Neural progenitor cell (in vitro differentiated cells): ENCODE data around the gene OR6M1. TPM values are rescaled to one million over a fixed set of nuclear protein-coding genes. Genes with fewer than 3 reads are reported as not detected.

ENCODE experiments used
- DNase-seq: peaks from one replicate; pipeline ENCODE4 v3.0.0-alpha.2; 2016; ENCODE audit warnings: low spot score
- H2AFZ ChIP-seq: fragments of 200-600 bp; sonication (generic); replicated peaks from 2 replicates; pipeline ENCODE4 v1.6.1; 2016; ENCODE audit warnings: antibody characterized with exemption
- H3F3A ChIP-seq: fragments of 200-600 bp; sonication (generic); 2 replicates; pipeline ENCODE4 v1.6.1; 2016; ENCODE audit warnings: antibody characterized with exemption, low read depth
- H3K27ac ChIP-seq: fragments of 200-600 bp; sonication (generic); 2 replicates; pipeline ENCODE4 v1.5.1; 2016; ENCODE audit warnings: mild to moderate bottlenecking
- H3K27me3 ChIP-seq: fragments of 200-600 bp; sonication (generic); 2 replicates; pipeline ENCODE4 v1.6.1; 2016; ENCODE audit warnings: mild to moderate bottlenecking, moderate library complexity
- H3K36me3 ChIP-seq: fragments of 200-600 bp; sonication (generic); 2 replicates; pipeline ENCODE4 v1.5.1; 2016
- H3K4me1 ChIP-seq: fragments of 200-600 bp; sonication (generic); 2 replicates; pipeline ENCODE4 v1.6.1; 2016; ENCODE audit warnings: mixed run types
- H3K4me2 ChIP-seq: fragments of 200-600 bp; sonication (generic); 2 replicates; pipeline ENCODE4 v1.6.1; 2016
- H3K4me3 ChIP-seq: fragments of 200-600 bp; sonication (generic); 2 replicates; pipeline ENCODE4 v1.5.1; 2016
- H3K79me2 ChIP-seq: fragments of 200-600 bp; sonication (generic); 2 replicates; pipeline ENCODE4 v1.6.1; 2016; ENCODE audit warnings: low read depth
- H3K9ac ChIP-seq: fragments of 200-600 bp; sonication (generic); 2 replicates; pipeline ENCODE4 v1.6.1; 2016
- H3K9me3 ChIP-seq: fragments of 200-600 bp; sonication (generic); 2 replicates; pipeline ENCODE4 v1.5.1; 2016; ENCODE audit warnings: low read depth
- H4K20me1 ChIP-seq: fragments of 200-600 bp; sonication (generic); 2 replicates; pipeline ENCODE4 v1.6.1; 2016; ENCODE audit warnings: low read depth
- H3K27ac Mint-ChIP-seq: 3 replicates; pipeline ENCODE4 v1.8.0; 2021; ENCODE audit warnings: mixed read lengths
- H3K27me3 Mint-ChIP-seq: 2 replicates; pipeline ENCODE4 v1.8.0; 2022; ENCODE audit warnings: low read depth, mild to moderate bottlenecking, inconsistent platforms, moderate library complexity, mixed read lengths; ENCODE audit not compliant: insufficient read depth
- H3K36me3 Mint-ChIP-seq: 3 replicates; pipeline ENCODE4 v1.8.0; 2021; ENCODE audit warnings: mixed read lengths
- H3K4me1 Mint-ChIP-seq: 3 replicates; pipeline ENCODE4 v1.8.0; 2021; ENCODE audit warnings: mixed read lengths
- H3K4me3 Mint-ChIP-seq: 3 replicates; pipeline ENCODE4 v1.8.0; 2021; ENCODE audit warnings: mild to moderate bottlenecking, moderate library complexity, mixed read lengths
- H3K9me3 Mint-ChIP-seq: 3 replicates; pipeline ENCODE4 v1.8.0; 2020; ENCODE audit warnings: mixed read lengths
- CTCF ChIP-seq: fragments of 200-600 bp; sonication (generic); IDR thresholded peaks from 2 replicates; pipeline ENCODE4 v1.5.1; 2017; ENCODE audit warnings: antibody characterized with exemption, mild to moderate bottlenecking
- EZH2 ChIP-seq: fragments of 200-600 bp; sonication (generic); IDR thresholded peaks from 2 replicates; pipeline ENCODE4 v1.6.1; 2017; ENCODE audit warnings: antibody characterized with exemption, mild to moderate bottlenecking, moderate library complexity
- EZH2phosphoT487 ChIP-seq: fragments of 200-600 bp; sonication (generic); IDR thresholded peaks from 2 replicates; pipeline ENCODE4 v1.6.1; 2017; ENCODE audit warnings: antibody characterized with exemption
- total RNA-seq: library from RNA; depleted of rRNA; stranded (reverse); fragments of >200 nt; gene quantifications from 2 replicates; pipeline ENCODE4 v1.2.3, GENCODE V29; 2015; ENCODE audit warnings: low replicate concordance

The OR6M1 gene
- total RNA-seq, result not detected in 2 replicates

- Histone ChIP-seq H3K27me3 (no peaks in the 10 kb centered on the region), H3K4me3 (no peak within 1 kb of the TSS), H3K4me1 (no peaks in the 10 kb centered on the region), H3K4me2 (no peak within 1 kb of the TSS), H3F3A (no peaks in the 10 kb centered on the region), H2AFZ (no peak within 1 kb of the TSS), H3K9ac (no peak within 1 kb of the TSS), H3K36me3 (no peaks in the 10 kb centered on the region), H3K79me2 (no peaks in the 10 kb centered on the region), H4K20me1 (no peaks in the 10 kb centered on the region), H3K27ac (no peak within 1 kb of the TSS), H3K9me3 (no peaks in the 10 kb centered on the region)
- Mint-ChIP-seq H3K9me3 (no peaks in the 10 kb centered on the region), H3K36me3 (no peaks in the 10 kb centered on the region), H3K27ac (no peak within 1 kb of the TSS), H3K27me3 (no peaks in the 10 kb centered on the region), H3K4me3 (no peak within 1 kb of the TSS), H3K4me1 (no peaks in the 10 kb centered on the region)
- no peak for TF ChIP-seq EZH2phosphoT487
- no peak for TF ChIP-seq CTCF
- no peak for TF ChIP-seq EZH2
- no peak for DNase-seq
These were observed at the start of gene OR6M1 for GRCh38 chr11:123806249-123806648. Gene OR6M1 (minus strand): TSS chr11:123806349. CDS start chr11:123806349, 0 bp downstream.

GRCh38 chr11:123853038-123853437 lies 46.9 kb upstream of the OR6M1 start:
- Histone ChIP-seq H3K27ac (no peak overlapping the region), H3K4me2 (no peak overlapping the region), H3F3A (no peaks in the 10 kb centered on the region), H3K4me3 (no peak overlapping the region), H3K27me3 (no peaks in the 10 kb centered on the region), H3K9me3 (no peaks in the 10 kb centered on the region), H3K79me2 (no peaks in the 10 kb centered on the region), H4K20me1 (no peaks in the 10 kb centered on the region), H3K36me3 (no peaks in the 10 kb centered on the region), H3K4me1 (no peaks in the 10 kb centered on the region), H3K9ac (no peak overlapping the region), H2AFZ (no peak overlapping the region)
- H3K36me3 Mint-ChIP-seq, result no peaks in the 10 kb centered on the region
- no peak overlapping the region for H3K4me3 Mint-ChIP-seq
- peaks cover 3% of the 10 kb centered on the region for H3K27me3 Mint-ChIP-seq
- peaks cover 2% of the 10 kb centered on the region for H3K4me1 Mint-ChIP-seq
- DNase-seq, result no peak
- no peak for TF ChIP-seq CTCF
- TF ChIP-seq EZH2phosphoT487, result no peak
- TF ChIP-seq EZH2, result no peak
- H3K27ac Mint-ChIP-seq, result no peak overlapping the region
- H3K9me3 Mint-ChIP-seq, result peaks cover 17% of the 10 kb centered on the region

- Histone ChIP-seq H3K9me3 (no peaks in the 10 kb centered on the region), H3F3A (no peaks in the 10 kb centered on the region), H3K4me2 (no peak overlapping the region), H3K27ac (no peak overlapping the region), H4K20me1 (no peaks in the 10 kb centered on the region), H2AFZ (no peak overlapping the region), H3K27me3 (no peaks in the 10 kb centered on the region), H3K9ac (no peak overlapping the region), H3K79me2 (no peaks in the 10 kb centered on the region), H3K36me3 (no peaks in the 10 kb centered on the region), H3K4me1 (no peaks in the 10 kb centered on the region), H3K4me3 (no peak overlapping the region)
- no peaks in the 10 kb centered on the region for H3K36me3 Mint-ChIP-seq
- peaks cover 14% of the 10 kb centered on the region for H3K9me3 Mint-ChIP-seq
- peaks cover 2% of the 10 kb centered on the region for H3K4me1 Mint-ChIP-seq
- TF ChIP-seq CTCF (no peak), EZH2phosphoT487 (no peak)
- no peak overlapping the region for H3K4me3 Mint-ChIP-seq
- peaks cover 3% of the 10 kb centered on the region for H3K27me3 Mint-ChIP-seq
- H3K27ac Mint-ChIP-seq, result no peak overlapping the region
- no peak for DNase-seq
These were observed 46.2 kb upstream of the OR6M1 start for GRCh38 chr11:123852321-123852720.
